Cardiac fibroblast (primary cell): ENCODE measurements around the gene TRIM72.

Experiments used
- DNase-seq, 2 donors: peaks; one replicate each; pipeline versions ENCODE4 v3.0.0 to v3.0.0-alpha.2; 2010; ENCODE audit warnings: low read depth in 2 of 2
- H3K4me3 ChIP-seq, 2 donors: replicated peaks in 1 of 2; 1 replicate in 1 of 2; 2 replicates in 1 of 2; pipeline ENCODE4 v1.5.1; 2011; ENCODE audit warnings: low read depth in 2 of 2, low read length in 2 of 2, mild to moderate bottlenecking in 2 of 2, moderate library complexity in 1 of 2
- TF ChIP-seq, protein P1 (sequence below): IDR thresholded peaks from one replicate; pipeline ENCODE4 v1.5.1; 2011; ENCODE audit warnings: low read depth, mild to moderate bottlenecking, low read length, inconsistent platforms

The TRIM72 gene

DNA sequence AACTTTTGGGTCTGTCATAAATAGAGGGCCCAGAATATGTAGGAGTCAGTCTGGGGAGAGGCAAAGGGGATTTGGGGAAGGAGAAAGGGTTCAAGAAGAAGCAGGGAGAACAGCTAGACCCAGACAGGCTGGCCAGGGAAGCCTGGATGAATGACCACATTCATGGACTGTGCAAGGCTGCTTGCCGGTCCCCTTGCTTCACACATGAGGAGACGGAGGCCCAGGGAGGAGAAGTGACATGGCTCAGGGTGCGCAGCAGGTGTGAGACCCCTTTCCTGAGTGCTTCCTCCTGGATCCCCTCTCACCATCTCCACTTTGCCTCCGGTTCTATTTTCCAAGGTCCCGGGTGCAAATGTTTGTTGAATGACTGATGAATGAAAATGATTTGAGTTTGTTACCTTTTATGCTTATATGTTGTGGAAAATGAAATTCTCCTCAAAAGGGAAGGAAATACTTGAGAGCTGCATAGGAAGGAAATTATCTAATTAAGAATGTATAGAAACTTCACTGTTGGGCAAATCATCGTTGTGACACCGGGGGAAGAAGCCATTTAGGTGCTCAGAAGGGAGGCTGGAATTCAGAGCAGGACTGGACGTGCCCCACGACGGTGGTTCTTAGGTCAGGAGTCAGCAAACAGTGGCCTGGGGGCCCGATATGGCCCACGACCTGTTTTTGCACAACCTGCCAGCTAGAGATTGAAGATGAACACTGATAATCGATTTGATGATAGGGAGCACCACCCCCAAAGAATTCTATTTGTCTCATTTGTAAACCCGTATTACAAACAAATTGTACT, 46.4 kb downstream of the TRIM72 start:
- H3K4me3 ChIP-seq: no peak overlapping the region
- TF ChIP-seq, protein P1, sequence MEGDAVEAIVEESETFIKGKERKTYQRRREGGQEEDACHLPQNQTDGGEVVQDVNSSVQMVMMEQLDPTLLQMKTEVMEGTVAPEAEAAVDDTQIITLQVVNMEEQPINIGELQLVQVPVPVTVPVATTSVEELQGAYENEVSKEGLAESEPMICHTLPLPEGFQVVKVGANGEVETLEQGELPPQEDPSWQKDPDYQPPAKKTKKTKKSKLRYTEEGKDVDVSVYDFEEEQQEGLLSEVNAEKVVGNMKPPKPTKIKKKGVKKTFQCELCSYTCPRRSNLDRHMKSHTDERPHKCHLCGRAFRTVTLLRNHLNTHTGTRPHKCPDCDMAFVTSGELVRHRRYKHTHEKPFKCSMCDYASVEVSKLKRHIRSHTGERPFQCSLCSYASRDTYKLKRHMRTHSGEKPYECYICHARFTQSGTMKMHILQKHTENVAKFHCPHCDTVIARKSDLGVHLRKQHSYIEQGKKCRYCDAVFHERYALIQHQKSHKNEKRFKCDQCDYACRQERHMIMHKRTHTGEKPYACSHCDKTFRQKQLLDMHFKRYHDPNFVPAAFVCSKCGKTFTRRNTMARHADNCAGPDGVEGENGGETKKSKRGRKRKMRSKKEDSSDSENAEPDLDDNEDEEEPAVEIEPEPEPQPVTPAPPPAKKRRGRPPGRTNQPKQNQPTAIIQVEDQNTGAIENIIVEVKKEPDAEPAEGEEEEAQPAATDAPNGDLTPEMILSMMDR: no peak
- DNase-seq: no peak

DNA sequence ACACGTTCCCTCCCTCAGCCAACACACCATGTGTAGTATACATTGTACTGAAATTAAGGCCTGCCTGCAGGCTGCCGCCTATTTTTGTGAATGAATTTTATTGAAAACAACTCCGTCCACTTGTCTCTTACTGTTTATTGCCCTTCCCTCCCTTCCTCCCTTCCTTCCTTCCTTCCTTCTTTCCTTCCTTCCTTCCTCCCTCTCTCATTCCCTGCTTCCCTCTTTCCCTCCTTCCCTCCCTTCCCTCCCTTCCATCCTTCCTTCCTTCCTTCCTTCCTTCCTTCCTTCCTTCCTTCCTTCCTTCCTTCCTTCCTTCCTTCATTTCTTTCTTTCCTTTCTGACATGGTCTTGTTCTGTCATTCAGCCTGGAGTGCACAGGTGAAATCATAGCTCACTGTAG, 48.2 kb downstream of the TRIM72 start:
- TF ChIP-seq, protein P1: no peak
- DNase-seq: no peak
- no peak overlapping the region for H3K4me3 ChIP-seq

DNA sequence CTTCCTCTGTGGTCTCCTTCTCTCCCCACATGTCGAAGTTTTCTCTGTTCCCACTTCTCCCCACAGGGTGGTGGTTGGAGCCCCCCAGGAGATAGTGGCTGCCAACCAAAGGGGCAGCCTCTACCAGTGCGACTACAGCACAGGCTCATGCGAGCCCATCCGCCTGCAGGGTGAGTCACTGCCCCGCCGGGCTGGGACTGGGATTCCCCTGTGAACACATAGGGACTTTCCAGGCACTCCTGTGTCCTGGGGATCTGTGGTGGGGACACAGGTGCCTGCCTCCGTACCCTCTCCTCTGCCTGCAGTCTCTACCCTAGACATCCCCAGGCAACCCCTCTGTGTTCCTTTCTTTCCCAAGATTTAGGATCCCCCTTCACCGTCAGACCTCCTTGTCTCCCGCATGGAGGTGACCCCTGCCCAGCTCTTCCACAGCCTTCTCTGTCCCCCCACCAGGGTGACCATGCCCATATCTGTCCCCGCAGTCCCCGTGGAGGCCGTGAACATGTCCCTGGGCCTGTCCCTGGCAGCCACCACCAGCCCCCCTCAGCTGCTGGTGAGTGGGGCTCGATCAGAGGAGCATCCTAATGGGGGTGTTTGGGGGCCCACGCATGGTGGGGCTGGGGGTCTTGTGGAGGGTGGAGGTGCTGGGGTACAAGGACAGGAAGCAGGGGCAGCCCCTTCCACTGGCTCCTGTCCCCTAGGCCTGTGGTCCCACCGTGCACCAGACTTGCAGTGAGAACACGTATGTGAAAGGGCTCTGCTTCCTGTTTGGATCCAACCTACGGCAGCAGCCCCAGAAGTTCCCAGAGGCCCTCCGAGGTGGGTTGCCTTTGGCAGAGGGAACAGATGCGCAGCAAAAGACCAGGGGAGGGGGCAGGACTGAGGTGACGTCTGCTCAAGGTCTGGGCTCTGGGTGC, 51.7 kb downstream of the TRIM72 start:
- no peak overlapping the region for H3K4me3 ChIP-seq
- TF ChIP-seq, protein P1: no peak
- peak in 1 of 2 donors; percentile 39 for DNase-seq

DNA sequence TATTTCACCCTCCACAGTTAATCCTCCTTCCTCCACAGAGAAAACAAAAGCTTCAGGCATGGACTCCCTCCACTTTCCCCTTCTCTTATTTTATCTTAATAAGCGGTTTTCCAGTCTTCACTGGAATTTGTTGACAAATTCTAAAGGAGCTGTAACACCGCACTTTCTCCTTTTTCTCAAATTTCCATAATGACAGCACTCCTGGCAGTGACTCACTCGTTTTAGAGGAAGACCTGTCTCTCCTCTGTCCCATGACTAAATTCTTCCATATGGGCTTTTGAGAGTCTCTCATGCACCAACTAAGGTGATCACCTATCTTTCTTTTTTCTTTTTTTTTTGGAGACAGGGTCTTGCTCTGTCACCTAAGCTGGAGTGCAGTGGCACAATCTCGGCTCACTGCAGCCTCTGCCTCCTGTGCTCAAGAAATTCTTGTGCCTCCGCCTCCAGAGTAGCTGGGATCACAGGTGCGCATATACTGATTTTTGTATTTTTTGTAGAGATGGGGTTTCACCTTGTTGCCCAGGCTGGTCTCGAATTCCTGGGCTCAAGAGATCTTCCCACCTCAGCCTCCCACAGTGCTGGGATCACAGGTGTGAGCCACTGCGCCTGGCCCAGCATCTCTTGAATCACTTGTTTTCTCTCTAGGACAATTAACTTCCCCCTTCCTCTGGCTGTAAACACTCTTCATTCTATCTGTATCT, 53.6 kb downstream of the TRIM72 start:
- TF ChIP-seq, protein P1: no peak
- DNase-seq: no peak
- no peak overlapping the region for H3K4me3 ChIP-seq

DNA sequence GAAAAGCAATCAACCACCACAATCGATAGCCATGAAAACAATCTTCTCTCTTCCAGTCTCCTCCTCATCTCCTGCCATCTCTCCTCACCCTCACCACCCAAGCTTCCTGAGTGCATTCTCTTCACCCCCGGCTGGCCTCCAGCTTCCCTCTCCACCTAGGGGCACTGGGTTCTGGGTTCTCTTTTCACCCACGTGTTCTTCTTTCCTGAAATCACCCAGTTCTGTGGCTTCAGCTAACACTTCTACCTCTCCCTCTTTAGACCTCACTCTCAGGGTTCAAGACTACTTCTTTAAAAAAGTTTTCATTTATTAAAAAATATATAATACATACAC, 54.1 kb downstream of the TRIM72 start:
- TF ChIP-seq, protein P1: no peak
- H3K4me3 ChIP-seq: no peak overlapping the region
- DNase-seq: no peak

DNA sequence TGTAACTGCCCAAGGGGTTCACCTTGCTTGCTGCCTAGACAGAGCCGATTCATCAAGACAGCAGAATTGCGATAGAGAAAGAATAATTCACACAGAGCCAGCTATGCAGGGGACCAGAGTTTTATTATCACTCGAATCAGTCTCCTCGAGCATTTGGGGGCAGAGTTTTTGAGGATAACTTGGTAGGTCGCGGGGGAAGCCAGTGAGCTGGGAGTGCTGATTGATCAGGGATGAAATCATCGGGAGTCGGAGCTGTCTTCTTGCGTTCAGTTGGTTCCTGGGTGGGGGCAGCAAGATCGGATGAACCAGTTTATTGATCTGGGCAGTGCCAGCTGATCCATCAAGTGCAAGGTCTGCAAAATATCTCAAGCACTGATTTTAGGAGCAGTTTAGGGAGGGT, 55.0 kb downstream of the TRIM72 start:
- DNase-seq: no peak
- TF ChIP-seq, protein P1: no peak
- H3K4me3 ChIP-seq: no peak overlapping the region
